AG08396 (cell line): ENCODE measurements around the gene PDPK1.
A peak's percentile ranks its signal among the peaks of the same experiment; 100 is the strongest.

Experiments
- DNase-seq: peaks from one replicate; pipeline ENCODE4 v3.0.0; 2012; ENCODE audit warnings: low spot score, mixed read lengths

The PDPK1 gene

GRCh38 chr16:2507052-2507659 is 30.7 kb upstream of the PDPK1 start:
- DNase-seq: no peak

GRCh38 chr16:2507665-2508064 is 30.2 kb upstream of the PDPK1 start:
- DNase-seq: no peak

GRCh38 chr16:2508722-2509400 is 29.0 kb upstream of the PDPK1 start:
- no peak for DNase-seq

GRCh38 chr16:2511128-2511800 is 26.6 kb upstream of the PDPK1 start:
- peak; percentile 86 for DNase-seq

- DNase-seq: no peak
Measured at GRCh38 chr16:2511996-2512734, 25.7 kb upstream of the PDPK1 start.

- DNase-seq: no peak
Measured at GRCh38 chr16:2512735-2513404, 25.0 kb upstream of the PDPK1 start.

GRCh38 chr16:2513405-2514332 is 24.2 kb upstream of the PDPK1 start, which contains the start of gene ATP6V0C:
Gene ATP6V0C, plus strand, starts transcription at chr16:2513952. Its CDS starts 152 bp downstream, at chr16:2514104.
- peak; percentile 96 for DNase-seq

- DNase-seq: peak; percentile 43
Measured at GRCh38 chr16:2514333-2515179, 23.3 kb upstream of the PDPK1 start.

GRCh38 chr16:2515180-2515851 is 22.5 kb upstream of the PDPK1 start:
- peak; percentile 51 for DNase-seq

GRCh38 chr16:2516391-2517240 is 21.2 kb upstream of the PDPK1 start:
- DNase-seq: no peak

GRCh38 chr16:2517954-2518605 is 19.7 kb upstream of the PDPK1 start:
- no peak for DNase-seq

GRCh38 chr16:2518823-2519710 is 18.8 kb upstream of the PDPK1 start:
- DNase-seq: no peak

- no peak for DNase-seq
Measured at GRCh38 chr16:2519711-2520080, 18.1 kb upstream of the PDPK1 start.

GRCh38 chr16:2520097-2520783 is 17.6 kb upstream of the PDPK1 start, which contains the start of gene AMDHD2:
Gene AMDHD2, plus strand, starts transcription at chr16:2520371. Its CDS starts 88 bp downstream, at chr16:2520459.
- DNase-seq: peak; percentile 98

GRCh38 chr16:2520784-2521531 is 16.9 kb upstream of the PDPK1 start:
- DNase-seq: peak; percentile 53
